A673 (cell line): ENCODE results near the gene ENPP1. TPM values are rescaled to one million over a fixed set of nuclear protein-coding genes. Genes with fewer than 3 reads are reported as not detected.
A peak's percentile ranks its signal among the peaks of the same experiment; 100 is the strongest.

Source experiments
- BruUV-seq: library from RNA; stranded (reverse); fragments of 400-500 nt; replicated peaks from 2 replicates; lab custom pipeline; 2021; lab: Mats Ljungman, UMichigan
- CTCF ChIA-PET: fragments of 300-600 bp; sonication (Branson Sonifier 250); formaldehyde crosslinking; loops from one replicate; lab custom pipeline; 2022; ENCODE audit warnings: antibody characterized with exemption; lab: Charles Lee
- POLR2A ChIA-PET: fragments of 300-600 bp; sonication (Branson Sonifier 250); formaldehyde crosslinking; loops from one replicate; lab custom pipeline; 2022; ENCODE audit warnings: antibody characterized with exemption; ENCODE audit not compliant: low non-redundant PET; lab: Charles Lee
- DNase-seq: peaks from one replicate; pipeline ENCODE4 v3.0.0-alpha.2; 2015; ENCODE audit warnings: low spot score
- H3K27ac ChIP-seq: fragments of 200-600 bp; sonication (generic); 2 replicates; pipeline ENCODE4 v1.5.1; 2016; ENCODE audit warnings: mixed run types, low read depth, mild to moderate bottlenecking, mixed read lengths, antibody characterized with exemption, low read length; ENCODE audit not compliant: poor library complexity, severe bottlenecking
- H3K27me3 ChIP-seq: fragments of 200-600 bp; sonication (generic); replicated peaks from 2 replicates; pipeline ENCODE4 v1.6.1; 2017; ENCODE audit warnings: mixed run types, low read depth, mild to moderate bottlenecking, mixed read lengths, antibody characterized with exemption, low read length; ENCODE audit not compliant: insufficient read depth, poor library complexity
- H3K36me3 ChIP-seq: fragments of 200-600 bp; sonication (generic); 2 replicates; pipeline ENCODE4 v1.6.1; 2016; ENCODE audit warnings: mixed run types, mild to moderate bottlenecking, mixed read lengths, antibody characterized with exemption, low read length; ENCODE audit not compliant: insufficient read depth, poor library complexity, severe bottlenecking
- H3K4me1 ChIP-seq: fragments of 200-600 bp; sonication (generic); 2 replicates; pipeline ENCODE4 v1.6.1; 2017; ENCODE audit warnings: mixed run types, mild to moderate bottlenecking, mixed read lengths, antibody characterized with exemption, low read length; ENCODE audit not compliant: insufficient read depth, poor library complexity, severe bottlenecking
- H3K4me3 ChIP-seq: fragments of 200-600 bp; sonication (generic); 2 replicates; pipeline ENCODE4 v1.5.1; 2016; ENCODE audit warnings: low read depth, mixed run types, mild to moderate bottlenecking, mixed read lengths, low read length; ENCODE audit not compliant: poor library complexity, severe bottlenecking
- H3K9me3 ChIP-seq: fragments of 200-600 bp; sonication (generic); 2 replicates; pipeline ENCODE4 v1.6.1; 2016; ENCODE audit warnings: mixed run types, low read depth, mild to moderate bottlenecking, mixed read lengths, antibody characterized with exemption, low read length; ENCODE audit not compliant: poor library complexity, severe bottlenecking
- CTCF ChIP-seq: fragments of 300-800, 200-600 bp; sonication (generic); conservative IDR thresholded peaks from 2 replicates; pipeline ENCODE4 v1.5.1; 2017; ENCODE audit warnings: low read depth, mild to moderate bottlenecking, antibody characterized with exemption, low read length, moderate library complexity, mixed read lengths
- EZH2 ChIP-seq: fragments of 200-600 bp; sonication (generic); IDR thresholded peaks from 2 replicates; pipeline ENCODE4 v1.6.1; 2017; ENCODE audit warnings: borderline replicate concordance, low read depth, mild to moderate bottlenecking, mixed read lengths, antibody characterized with exemption, low read length; ENCODE audit not compliant: poor library complexity, severe bottlenecking
- intact Hi-C: fragments of 100-400 bp; cut with micrococcal nuclease; formaldehyde crosslinking; loops from one replicate; pipeline ENCODE4 v1.10.0; 2022; ENCODE audit not compliant: unreplicated experiment
- total RNA-seq: library from RNA; stranded (reverse); gene quantifications from 2 replicates; pipeline ENCODE4 v1.2.3, GENCODE V29; 2021

ENPP1 gene
- total RNA-seq, 1 experiment from 2014 or later = 19.5 TPM

GRCh38 chr6:131791476-131791875 is 16.3 kb upstream of the ENPP1 start:
- peaks cover 7% of the 10 kb centered on the region for H3K4me1 ChIP-seq
- no peaks in the 10 kb centered on the region for H3K27me3 ChIP-seq
- no TSS peak for BruUV-seq
- CTCF ChIA-PET = no interaction called here
- no peaks in the 10 kb centered on the region for H3K9me3 ChIP-seq
- no peak overlapping the region for H3K4me3 ChIP-seq
- POLR2A ChIA-PET = no interaction called here
- H3K36me3 ChIP-seq = no peaks in the 10 kb centered on the region
- intact Hi-C loops = no loop called here
- H3K27ac ChIP-seq = no peak overlapping the region
- TF ChIP-seq CTCF = no peak
- no peak for TF ChIP-seq EZH2
- DNase-seq = no peak

GRCh38 chr6:131792091-131792496 is 15.7 kb upstream of the ENPP1 start:
- no TSS peak for BruUV-seq
- Histone ChIP-seq H3K27me3 (no peaks in the 10 kb centered on the region), H3K9me3 (no peaks in the 10 kb centered on the region), H3K4me3 (no peak overlapping the region), H3K4me1 (peaks cover 7% of the 10 kb centered on the region), H3K36me3 (no peaks in the 10 kb centered on the region), H3K27ac (no peak overlapping the region)
- DNase-seq = peak; percentile 38
- POLR2A ChIA-PET = no interaction called here
- peak; percentile 16; the same call in 1 of the 2 replicates for TF ChIP-seq CTCF
- TF ChIP-seq EZH2 = no peak
- intact Hi-C loops = no loop called here
- CTCF ChIA-PET = no interaction called here

DNA sequence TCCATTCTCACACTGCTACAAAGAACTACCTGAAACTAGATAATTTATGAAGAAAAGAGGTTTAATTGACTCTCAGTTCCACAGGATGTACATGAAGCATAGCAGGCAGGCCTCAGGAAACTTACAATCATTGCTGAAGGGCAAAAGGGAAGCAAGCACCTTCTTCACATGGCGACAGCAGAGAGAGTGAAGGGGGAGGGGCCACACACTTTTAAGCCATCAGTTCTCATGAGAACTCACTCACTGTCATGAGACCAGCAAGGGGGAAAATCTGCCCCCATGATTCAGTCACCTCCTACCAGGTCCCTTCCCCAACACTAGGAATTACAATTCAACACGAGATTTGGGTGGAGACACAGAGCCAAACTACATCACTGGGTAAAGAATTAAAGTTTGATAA is 12.5 kb upstream of the ENPP1 start:
- intact Hi-C loops = no loop called here
- Histone ChIP-seq H3K4me3 (no peak overlapping the region), H3K9me3 (no peaks in the 10 kb centered on the region), H3K4me1 (no peaks in the 10 kb centered on the region), H3K27ac (no peak overlapping the region), H3K36me3 (no peaks in the 10 kb centered on the region), H3K27me3 (no peaks in the 10 kb centered on the region)
- POLR2A ChIA-PET = no interaction called here
- no peak for TF ChIP-seq EZH2
- TF ChIP-seq CTCF = no peak
- CTCF ChIA-PET = no interaction called here
- BruUV-seq = no TSS peak
- DNase-seq = no peak
